GM19372 (cell line): Measurements from ENCODE around the gene CEP85L.
"Not testable (repeated sequence)": the region's sequence is repeated elsewhere in the genome, so short reads cannot be mapped to it uniquely, and the experiment has no call there.

Source experiments
- ATAC-seq: cut with Tn5 transposase; IDR thresholded peaks from one replicate; pipeline ENCODE4 v1.9.1; 2021; ENCODE audit warnings: mild to moderate bottlenecking, low read depth, moderate library complexity; ENCODE audit not compliant: unreplicated experiment

CEP85L gene

DNA sequence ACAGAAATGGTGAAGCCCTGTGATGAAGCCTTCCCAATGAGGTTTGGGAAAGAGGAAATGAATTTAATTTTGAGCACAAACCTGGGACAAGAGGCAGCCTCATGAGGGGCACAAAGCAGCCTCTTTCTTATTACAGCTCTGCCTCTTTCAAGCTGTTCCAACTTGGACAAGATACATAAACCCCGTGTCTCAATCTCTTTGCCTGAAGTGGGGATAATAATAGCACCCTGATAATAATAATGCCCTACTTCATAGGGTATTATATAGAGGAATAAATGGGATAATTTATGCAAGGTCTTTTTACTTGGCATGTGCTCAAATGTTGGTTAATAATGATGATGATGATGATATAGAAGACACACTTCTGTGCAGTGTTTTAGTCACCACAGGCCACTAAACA, 194.4 kb downstream of the CEP85L start:
- ATAC-seq = no peak

DNA sequence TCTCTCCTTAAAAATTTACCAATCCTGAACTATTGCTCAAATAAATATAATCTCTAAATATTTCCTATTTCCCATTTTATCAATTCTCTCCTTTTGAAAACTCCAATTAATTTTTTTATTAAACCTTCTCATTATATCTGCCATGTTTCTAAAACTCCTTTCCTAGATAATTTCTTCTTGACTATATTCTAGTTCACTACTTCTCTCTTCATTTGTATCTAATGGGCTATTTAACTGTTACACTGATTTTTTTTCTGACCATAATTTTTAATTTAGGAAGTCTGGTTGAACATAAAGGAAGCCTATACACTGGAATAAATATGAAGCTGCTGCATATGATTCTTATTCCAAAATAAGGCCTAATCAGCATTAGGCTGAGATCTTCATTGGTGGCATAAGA, 199.6 kb downstream of the CEP85L start:
- ATAC-seq = no peak

DNA sequence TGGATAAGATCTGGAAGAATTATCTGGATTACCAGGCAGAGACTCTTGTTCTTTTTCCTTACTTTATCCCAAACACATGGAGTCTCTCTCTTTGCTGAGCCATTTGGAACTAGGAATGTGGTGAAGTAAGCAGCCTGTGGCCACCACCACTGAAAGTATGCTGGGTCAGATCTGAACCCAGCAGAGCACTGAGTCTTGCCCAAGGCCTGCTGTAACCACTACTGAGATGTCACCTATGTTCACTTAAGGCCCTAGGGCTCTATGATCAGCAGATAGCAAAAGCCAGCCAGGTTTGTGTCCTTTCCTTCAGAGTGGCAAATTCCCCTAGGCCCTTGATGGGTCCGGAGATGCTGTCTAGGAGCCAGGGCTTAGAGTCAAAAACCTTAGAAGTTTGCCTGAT, 206.6 kb downstream of the CEP85L start:
- no peak for ATAC-seq

DNA sequence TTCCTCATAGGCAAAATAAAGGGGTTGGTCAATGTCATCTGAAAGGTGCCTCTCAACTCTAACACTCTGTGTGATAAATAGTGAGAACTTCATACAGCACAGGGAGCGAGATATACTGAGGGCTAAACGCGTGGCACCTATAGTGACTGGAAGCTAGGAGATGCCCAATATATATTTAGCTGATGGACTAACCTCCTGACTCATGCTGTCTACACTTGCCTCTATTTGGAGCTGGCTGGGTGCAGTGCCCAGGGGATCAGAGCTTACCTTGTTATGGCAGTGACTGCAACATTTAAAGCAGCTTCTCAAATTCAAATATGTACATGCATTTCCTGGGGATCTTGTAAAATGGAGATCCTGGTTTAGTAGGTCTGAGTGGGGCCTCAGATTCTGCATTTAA, 214.9 kb downstream of the CEP85L start:
- no peak for ATAC-seq

DNA sequence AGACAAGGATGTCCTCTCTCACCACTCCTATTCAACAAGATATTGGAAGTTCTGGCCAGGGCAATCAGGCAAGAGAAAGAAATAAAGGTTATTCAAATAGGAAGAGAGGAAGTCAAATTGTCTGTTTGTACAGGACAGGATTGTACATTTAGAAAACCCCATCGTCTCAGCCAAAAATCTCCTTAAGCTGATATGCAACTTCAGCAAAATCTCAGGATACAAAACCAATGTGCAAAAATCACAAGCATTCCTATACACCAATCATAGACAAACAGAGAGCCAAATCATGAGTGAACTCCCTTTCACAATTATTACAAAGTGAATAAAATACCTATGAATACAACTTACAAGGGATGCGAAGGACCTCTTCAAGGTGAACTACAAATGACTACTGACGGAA, 217.2 kb downstream of the CEP85L start:
- not testable (repeated sequence) for ATAC-seq

DNA sequence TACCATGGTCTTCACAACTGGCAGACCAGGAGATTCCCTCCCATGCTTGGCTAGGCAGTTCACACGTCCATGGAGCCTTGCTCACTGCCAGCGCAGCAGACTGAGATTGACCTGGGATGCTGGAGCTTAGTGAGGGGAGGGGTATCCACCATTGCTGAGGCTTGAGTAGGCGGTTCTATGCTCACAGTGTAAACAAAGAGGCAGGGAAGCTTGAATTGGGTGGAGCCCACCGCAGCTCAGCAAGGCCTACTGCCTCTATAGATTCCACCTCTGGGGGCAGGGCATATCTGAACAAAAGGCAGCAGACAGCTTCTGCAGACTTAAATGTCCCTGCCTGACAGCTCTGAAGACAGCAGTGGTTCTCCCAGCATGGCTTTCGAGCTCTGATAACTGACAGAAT, 230.1 kb downstream of the CEP85L start:
- not testable (repeated sequence) for ATAC-seq

DNA sequence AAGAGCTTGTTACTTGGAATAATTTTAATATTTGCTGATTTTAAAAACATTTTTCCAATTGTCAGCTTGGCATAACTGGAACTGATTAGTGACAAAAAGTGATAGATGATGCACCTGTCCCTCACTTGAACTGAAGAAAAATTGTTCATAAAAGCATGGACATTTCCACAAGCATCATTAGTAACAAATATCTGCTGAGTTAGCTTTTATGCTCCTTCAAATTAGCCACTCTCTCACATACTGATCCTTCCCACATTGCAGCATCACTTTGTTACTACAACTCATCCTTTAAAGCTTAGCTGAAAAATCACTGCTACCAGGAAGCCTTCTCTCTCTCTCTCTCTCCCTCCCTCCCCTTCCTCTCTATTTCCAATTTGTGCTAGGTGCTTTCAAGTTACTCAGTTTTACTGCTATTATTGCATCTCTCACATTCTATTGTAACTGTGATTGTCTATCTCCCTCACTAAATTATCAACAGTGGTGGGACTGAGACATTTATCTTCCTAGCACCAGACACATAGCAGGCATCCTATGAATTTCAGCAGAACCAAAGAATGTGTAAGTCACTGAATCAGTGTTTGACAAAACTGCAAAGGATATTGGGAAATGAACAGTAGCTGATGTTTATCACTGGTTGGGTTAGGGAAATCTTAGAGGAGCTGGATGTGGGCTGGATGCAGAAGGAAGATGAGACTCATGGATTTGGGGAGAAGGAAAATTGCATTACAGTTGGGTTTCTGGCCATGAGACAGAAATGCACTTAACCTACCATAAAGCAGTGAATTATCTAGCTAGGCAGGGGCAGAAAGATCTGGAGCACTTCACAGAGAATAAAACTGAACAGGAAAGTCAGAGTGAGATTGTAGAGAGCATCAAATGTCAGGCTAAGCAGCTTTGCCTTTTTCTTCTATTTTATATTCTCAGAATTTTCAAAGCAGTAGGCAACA, 231.7 kb downstream of the CEP85L start:
- no peak for ATAC-seq
